Measurements from ENCODE around the gene UGT1A6. TPM values are rescaled to one million over a fixed set of nuclear protein-coding genes. Genes with fewer than 3 reads are reported as not detected.

The UGT1A6 gene
- total and polyA plus RNA-seq, 2 experiments from 2014 or later = not detected

DNA sequence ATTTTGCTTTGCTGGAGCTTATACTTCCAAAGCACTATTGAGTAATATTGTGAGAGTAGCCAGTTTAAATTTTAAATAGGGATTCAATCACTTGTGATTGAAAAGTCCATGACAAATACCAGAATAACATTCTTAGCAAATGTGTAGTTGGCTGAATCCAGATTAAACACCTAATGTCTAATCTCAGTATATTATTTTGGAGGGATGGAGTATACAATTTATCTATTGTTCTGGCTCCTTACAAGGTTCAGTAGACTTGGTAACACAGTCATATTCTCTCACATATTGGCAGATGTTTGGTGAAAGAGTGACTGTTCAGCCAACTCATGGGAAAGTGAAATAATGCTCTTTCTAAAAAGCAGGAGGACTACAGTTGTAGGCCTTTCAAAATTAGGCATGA is 18.8 kb upstream of the UGT1A6 start:
- H3K27me3 ChIP-seq (replicated peaks; ENCODE audit: insufficient read depth) = no peaks in the 10 kb centered on the region; the same call in 1 of the 2 replicates
- H3K9me3 ChIP-seq (ENCODE audit: low read depth) = no peaks in the 10 kb centered on the region
- no peak overlapping the region for H3K4me2 ChIP-seq (ENCODE audit: unreplicated experiment)
- no peak overlapping the region for H3K9ac ChIP-seq
- H3K36me3 ChIP-seq (ENCODE audit: low read depth) = no peaks in the 10 kb centered on the region
- no peak for TF ChIP-seq EZH2phosphoT487 (IDR thresholded peaks at IDR 0.05; ENCODE audit: insufficient read depth, low read depth)
- no peak for TF ChIP-seq EZH2 (IDR thresholded peaks at IDR 0.05; ENCODE audit: insufficient read depth, poor library complexity, severe bottlenecking)
- no peaks in the 10 kb centered on the region for H3F3A ChIP-seq (ENCODE audit: insufficient read depth)
- no peak overlapping the region for H3K27ac ChIP-seq
- no peaks in the 10 kb centered on the region for H3K9me2 ChIP-seq (ENCODE audit: insufficient read depth)
- H3K4me3 ChIP-seq = no peak overlapping the region
- no peak for DNase-seq
- H4K20me1 ChIP-seq (ENCODE audit: insufficient read depth) = no peaks in the 10 kb centered on the region
- H3K4me1 ChIP-seq (ENCODE audit: insufficient read depth) = no peaks in the 10 kb centered on the region
- H3K79me2 ChIP-seq (ENCODE audit: insufficient read depth) = no peaks in the 10 kb centered on the region
- in situ Hi-C loops (cut with MboI) = no loop called here
- H2AFZ ChIP-seq = no peak overlapping the region

DNA sequence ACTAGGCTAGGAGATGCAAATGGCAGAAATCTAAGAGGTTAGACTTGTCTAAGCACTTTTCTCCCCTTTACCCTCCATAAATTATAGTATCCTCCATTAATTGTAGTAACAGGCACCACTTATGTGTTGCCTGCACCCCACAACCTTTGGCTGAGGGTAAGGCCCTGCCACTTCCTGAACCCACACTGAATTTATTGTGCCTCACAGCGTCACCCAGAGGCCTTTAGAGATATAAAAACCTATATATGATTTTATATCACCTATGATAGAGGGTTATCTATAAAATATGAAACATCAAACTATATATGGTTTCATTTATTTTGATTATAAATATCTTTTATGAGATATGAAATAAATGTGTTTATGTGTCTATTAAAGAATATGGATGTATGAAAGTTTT is 18.4 kb upstream of the UGT1A6 start:
- no peak overlapping the region for H3K4me2 ChIP-seq (ENCODE audit: unreplicated experiment)
- no peaks in the 10 kb centered on the region for H3F3A ChIP-seq (ENCODE audit: insufficient read depth)
- no peaks in the 10 kb centered on the region for H3K36me3 ChIP-seq (ENCODE audit: low read depth)
- no peaks in the 10 kb centered on the region; the same call in 1 of the 2 replicates for H3K27me3 ChIP-seq (replicated peaks; ENCODE audit: insufficient read depth)
- H3K4me3 ChIP-seq = no peak overlapping the region
- H3K9me3 ChIP-seq (ENCODE audit: low read depth) = no peaks in the 10 kb centered on the region
- no peaks in the 10 kb centered on the region for H4K20me1 ChIP-seq (ENCODE audit: insufficient read depth)
- TF ChIP-seq EZH2 (IDR thresholded peaks at IDR 0.05; ENCODE audit: insufficient read depth, poor library complexity, severe bottlenecking) (no peak), EZH2phosphoT487 (IDR thresholded peaks at IDR 0.05; ENCODE audit: insufficient read depth, low read depth) (no peak)
- in situ Hi-C loops (cut with MboI) = no loop called here
- H2AFZ ChIP-seq = no peak overlapping the region
- no peaks in the 10 kb centered on the region for H3K79me2 ChIP-seq (ENCODE audit: insufficient read depth)
- H3K9me2 ChIP-seq (ENCODE audit: insufficient read depth) = no peaks in the 10 kb centered on the region
- H3K4me1 ChIP-seq (ENCODE audit: insufficient read depth) = no peaks in the 10 kb centered on the region
- DNase-seq = no peak
- no peak overlapping the region for H3K9ac ChIP-seq
- no peak overlapping the region for H3K27ac ChIP-seq
- 0 to 7% methylated on average over 1 of the region's 1 CpG for WGBS, 2 experiments (ENCODE audit: low coverage in 1 of 2, low lambda C conversion rate in 2 of 2, missing lambda C conversion rate in 2 of 2)

DNA sequence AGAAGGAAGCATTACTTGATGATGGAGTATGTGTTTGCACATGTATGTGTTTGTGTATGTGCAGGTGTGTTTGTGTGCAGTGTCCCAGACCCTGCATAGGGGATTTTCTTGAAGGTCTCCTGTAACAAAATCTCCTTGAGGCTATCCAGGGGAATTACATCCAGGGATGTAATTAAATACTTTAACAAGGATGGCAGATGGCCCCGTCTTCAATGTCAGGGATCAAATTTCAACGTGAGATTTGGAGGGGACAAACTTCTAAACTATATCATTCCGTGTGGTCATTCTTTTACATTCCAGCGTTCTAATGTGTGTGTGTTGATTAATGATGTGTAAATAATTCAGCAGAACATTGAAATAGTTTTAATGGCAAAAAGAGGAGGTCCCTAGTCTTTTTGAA is 17.7 kb upstream of the UGT1A6 start:
- Histone ChIP-seq H3K27me3 (replicated peaks; ENCODE audit: insufficient read depth) (no peaks in the 10 kb centered on the region; the same call in 1 of the 2 replicates), H3K9me2 (ENCODE audit: insufficient read depth) (no peaks in the 10 kb centered on the region), H3K36me3 (ENCODE audit: low read depth) (no peaks in the 10 kb centered on the region), H3K79me2 (ENCODE audit: insufficient read depth) (no peaks in the 10 kb centered on the region), H3K27ac (no peak overlapping the region), H3K4me2 (ENCODE audit: unreplicated experiment) (no peak overlapping the region), H3K4me3 (no peak overlapping the region), H3K9ac (no peak overlapping the region), H3K9me3 (ENCODE audit: low read depth) (no peaks in the 10 kb centered on the region), H4K20me1 (ENCODE audit: insufficient read depth) (no peaks in the 10 kb centered on the region), H3K4me1 (ENCODE audit: insufficient read depth) (no peaks in the 10 kb centered on the region), H3F3A (ENCODE audit: insufficient read depth) (no peaks in the 10 kb centered on the region), H2AFZ (no peak overlapping the region)
- in situ Hi-C loops (cut with MboI) = no loop called here
- 12 to 17% methylated on average over 4 of the region's 4 CpGs for WGBS, 2 experiments (ENCODE audit: low coverage in 1 of 2, low lambda C conversion rate in 2 of 2, missing lambda C conversion rate in 2 of 2)
- DNase-seq = no peak
- TF ChIP-seq EZH2phosphoT487 (IDR thresholded peaks at IDR 0.05; ENCODE audit: insufficient read depth, low read depth) (no peak), EZH2 (IDR thresholded peaks at IDR 0.05; ENCODE audit: insufficient read depth, poor library complexity, severe bottlenecking) (no peak)

DNA sequence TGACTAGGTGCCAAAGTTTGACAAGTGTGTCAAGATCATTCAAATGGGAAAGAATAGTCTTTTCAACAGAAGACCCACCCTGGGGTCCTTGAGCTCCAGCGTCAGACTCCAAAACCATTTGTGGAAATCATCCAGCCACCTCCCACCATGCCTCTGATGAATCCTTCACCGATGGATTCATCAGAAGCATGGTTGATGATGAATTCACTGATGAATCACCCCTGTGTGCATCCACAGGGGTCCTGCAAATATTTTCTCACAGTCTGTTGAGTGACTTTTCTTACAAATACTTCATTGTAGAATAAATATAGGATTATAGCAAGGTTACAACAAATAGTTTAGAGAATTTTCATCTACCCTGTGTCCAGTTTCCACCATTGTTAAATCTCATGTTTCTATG is 16.6 kb upstream of the UGT1A6 start:
- no peak for TF ChIP-seq EZH2phosphoT487 (IDR thresholded peaks at IDR 0.05; ENCODE audit: insufficient read depth, low read depth)
- no peak for TF ChIP-seq EZH2 (IDR thresholded peaks at IDR 0.05; ENCODE audit: insufficient read depth, poor library complexity, severe bottlenecking)
- H3K36me3 ChIP-seq (ENCODE audit: low read depth) = no peaks in the 10 kb centered on the region
- H3K9ac ChIP-seq = no peak overlapping the region
- no peak overlapping the region for H3K27ac ChIP-seq
- H2AFZ ChIP-seq = no peak overlapping the region
- in situ Hi-C loops (cut with MboI) = no loop called here
- no peaks in the 10 kb centered on the region for H3K9me2 ChIP-seq (ENCODE audit: insufficient read depth)
- no peak overlapping the region for H3K4me2 ChIP-seq (ENCODE audit: unreplicated experiment)
- 35 to 39% methylated on average over 2 of the region's 2 CpGs for WGBS, 2 experiments (ENCODE audit: low coverage in 1 of 2, low lambda C conversion rate in 2 of 2, missing lambda C conversion rate in 2 of 2)
- no peaks in the 10 kb centered on the region for H3K27me3 ChIP-seq (replicated peaks; ENCODE audit: insufficient read depth)
- H4K20me1 ChIP-seq (ENCODE audit: insufficient read depth) = no peaks in the 10 kb centered on the region
- peak; percentile 16 for DNase-seq
- no peaks in the 10 kb centered on the region for H3K9me3 ChIP-seq (ENCODE audit: low read depth)
- no peaks in the 10 kb centered on the region for H3K79me2 ChIP-seq (ENCODE audit: insufficient read depth)
- no peaks in the 10 kb centered on the region for H3K4me1 ChIP-seq (ENCODE audit: insufficient read depth)
- no peaks in the 10 kb centered on the region for H3F3A ChIP-seq (ENCODE audit: insufficient read depth)
- H3K4me3 ChIP-seq = no peak overlapping the region

DNA sequence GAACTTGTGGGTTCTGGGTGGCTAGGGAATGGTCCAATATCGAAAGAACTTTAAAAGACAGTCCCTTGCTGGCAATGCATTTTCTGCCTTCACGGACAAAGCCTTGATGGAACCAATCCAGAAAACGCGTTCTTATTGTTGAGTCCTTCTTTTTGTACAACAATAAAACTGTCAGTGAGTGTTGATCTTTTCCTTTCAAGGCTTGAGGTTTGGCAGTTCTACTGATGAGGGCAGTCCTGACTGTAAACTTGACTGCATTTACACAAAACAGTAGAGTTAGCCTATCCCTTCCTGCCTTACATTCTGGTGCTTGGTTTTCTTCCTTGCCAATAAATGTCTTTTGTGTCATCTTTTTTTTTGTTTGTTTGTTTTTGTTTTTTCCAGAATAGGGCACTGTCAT is 13.5 kb upstream of the UGT1A6 start:
- no peak for DNase-seq
- 10 to 12% methylated on average over 4 of the region's 4 CpGs for WGBS, 2 experiments (ENCODE audit: low coverage in 1 of 2, low lambda C conversion rate in 2 of 2, missing lambda C conversion rate in 2 of 2)

More for the DNA sequence above, 13.5 kb upstream of the UGT1A6 start:
- Histone ChIP-seq H3F3A (ENCODE audit: insufficient read depth) (no peaks in the 10 kb centered on the region), H3K9me2 (ENCODE audit: insufficient read depth) (no peaks in the 10 kb centered on the region), H3K9ac (no peak overlapping the region), H3K79me2 (ENCODE audit: insufficient read depth) (no peaks in the 10 kb centered on the region), H3K27me3 (replicated peaks; ENCODE audit: insufficient read depth) (no peaks in the 10 kb centered on the region), H4K20me1 (ENCODE audit: insufficient read depth) (no peaks in the 10 kb centered on the region), H3K4me3 (no peak overlapping the region), H3K36me3 (ENCODE audit: low read depth) (no peaks in the 10 kb centered on the region), H3K9me3 (ENCODE audit: low read depth) (no peaks in the 10 kb centered on the region), H3K27ac (no peak overlapping the region), H2AFZ (no peak overlapping the region), H3K4me1 (ENCODE audit: insufficient read depth) (no peaks in the 10 kb centered on the region), H3K4me2 (ENCODE audit: unreplicated experiment) (no peak overlapping the region)
- in situ Hi-C loops (cut with MboI) = no loop called here
- TF ChIP-seq EZH2 (IDR thresholded peaks at IDR 0.05; ENCODE audit: insufficient read depth, poor library complexity, severe bottlenecking) (no peak), EZH2phosphoT487 (IDR thresholded peaks at IDR 0.05; ENCODE audit: insufficient read depth, low read depth) (no peak)

Data from GM23248 (cell line).